H1 (cell line): ENCODE results near the gene HIVEP3. TPM values are rescaled to one million over a fixed set of nuclear protein-coding genes. Genes with fewer than 3 reads are reported as not detected.

Experiments
- CTCF ChIA-PET: fragments of 300-600 bp; sonication (Branson Sonifier 250); formaldehyde crosslinking; loops from one replicate; lab custom pipeline; 2021; ENCODE audit not compliant: partially characterized antibody; lab: Charles Lee
- POLR2A ChIA-PET: fragments of 300-600 bp; sonication (Branson Sonifier 250); formaldehyde crosslinking; loops from one replicate; lab custom pipeline; 2021; ENCODE audit warnings: inconsistent platforms; ENCODE audit not compliant: partially characterized antibody; lab: Charles Lee
- DNase-seq, 2 experiments: peaks; one replicate each; pipeline versions ENCODE4 v3.0.0 to v3.0.0-alpha.2; 2010 to 2022; ENCODE audit warnings: low spot score in 2 of 2, low read depth in 1 of 2, mixed read lengths in 1 of 2
- FAIRE-seq: peaks from 2 replicates; lab custom pipeline; 2011; peaks lifted over from hg19 to GRCh38; lab: Jason Lieb, UNC
- H2AFZ ChIP-seq: 2 replicates; pipeline ENCODE4 v1.8.1; 2012; ENCODE audit warnings: low read length, inconsistent platforms
- H2AK5ac ChIP-seq: 2 replicates; pipeline ENCODE4 v1.6.1; 2013; ENCODE audit warnings: low read depth, low read length
- H2BK120ac ChIP-seq: replicated peaks from 2 replicates; pipeline ENCODE3; 2013; ENCODE audit warnings: low read depth, low read length, inconsistent platforms
- H2BK12ac ChIP-seq: 2 replicates; pipeline ENCODE4 v1.6.1; 2013; ENCODE audit warnings: low read depth, low read length
- H2BK15ac ChIP-seq: 2 replicates; pipeline ENCODE4 v1.6.1; 2013; ENCODE audit warnings: low read length
- H2BK20ac ChIP-seq: 2 replicates; pipeline ENCODE4 v1.6.1; 2013; ENCODE audit warnings: low read length
- H2BK5ac ChIP-seq: 2 replicates; pipeline ENCODE4 v1.6.1; 2013; ENCODE audit warnings: low read depth, low read length
- H3K14ac ChIP-seq: 2 replicates; pipeline ENCODE4 v1.6.1; 2013; ENCODE audit warnings: inconsistent platforms; ENCODE audit not compliant: insufficient read length
- H3K18ac ChIP-seq: 2 replicates; pipeline ENCODE4 v1.6.1; 2013; ENCODE audit warnings: low read length; ENCODE audit errors: extremely low read depth
- H3K23ac ChIP-seq: 2 replicates; pipeline ENCODE4 v1.6.1; 2013; ENCODE audit warnings: inconsistent platforms; ENCODE audit not compliant: insufficient read length
- H3K23me2 ChIP-seq: 2 replicates; pipeline ENCODE4 v1.6.1; 2013; ENCODE audit warnings: low read depth, low read length
- H3K27ac ChIP-seq: 2 replicates; pipeline ENCODE4 v1.6.1; 2011; ENCODE audit warnings: low read depth, low read length, inconsistent platforms
- H3K27me3 ChIP-seq, 4 experiments: replicated peaks in 1 of 4; 1 replicate in 1 of 4; 2 replicates in 3 of 4; pipeline versions ENCODE4 v1.6.1 to v1.8.1; 2011 to 2013; ENCODE audit warnings: low read length in 3 of 4, mild to moderate bottlenecking in 3 of 4, inconsistent platforms in 2 of 4, mixed read lengths in 2 of 4, moderate library complexity in 1 of 4; ENCODE audit not compliant: control insufficient read depth in 3 of 4, insufficient read depth in 3 of 4; ENCODE audit errors: extremely low read depth in 1 of 4
- H3K36me3 ChIP-seq, 4 experiments: 2 replicates each; pipeline versions ENCODE4 v1.6.1 to v1.8.1; 2011 to 2013; ENCODE audit warnings: mild to moderate bottlenecking in 4 of 4, low read length in 3 of 4, moderate library complexity in 2 of 4, control low read depth in 1 of 4, inconsistent platforms in 1 of 4; ENCODE audit not compliant: insufficient read depth in 4 of 4, control insufficient read depth in 2 of 4
- H3K4ac ChIP-seq: replicated peaks from 2 replicates; pipeline ENCODE3; 2013; ENCODE audit warnings: low read length, low read depth, mixed read lengths, inconsistent platforms; ENCODE audit not compliant: insufficient read length
- H3K4me1 ChIP-seq, 4 experiments: replicated peaks in 1 of 4; 1 replicate in 1 of 4; 2 replicates in 3 of 4; pipeline versions ENCODE4 v1.6.1 to v1.8.1; 2011 to 2013; ENCODE audit warnings: low read length in 3 of 4, inconsistent platforms in 2 of 4, mixed read lengths in 1 of 4; ENCODE audit not compliant: insufficient read depth in 4 of 4, control insufficient read depth in 3 of 4
- H3K4me2 ChIP-seq, 2 experiments: 2 replicates each; pipeline versions ENCODE4 v1.6.1 to v1.8.1; 2011 to 2013; ENCODE audit warnings: low read depth in 2 of 2, low read length in 2 of 2, control low read depth in 1 of 2, inconsistent platforms in 1 of 2, mild to moderate bottlenecking in 1 of 2; ENCODE audit not compliant: insufficient read depth in 1 of 2
- H3K4me3 ChIP-seq, 4 experiments: fragments of 200-600, 300-600 bp in 1 of 4; sonication (generic), shearing (Covaris generic), sonication (Bioruptor Twin) in 1 of 4; 2 replicates each; pipeline versions ENCODE4 v1.5.1 to v1.8.1; 2011 to 2016; ENCODE audit warnings: low read length in 4 of 4, low read depth in 3 of 4, control low read depth in 2 of 4, inconsistent platforms in 2 of 4, mild to moderate bottlenecking in 2 of 4, mixed read lengths in 1 of 4, moderate library complexity in 1 of 4; ENCODE audit not compliant: insufficient read depth in 2 of 4; ENCODE audit errors: extremely low read depth in 1 of 4
- H3K56ac ChIP-seq: replicated peaks from 2 replicates; pipeline ENCODE3; 2013; ENCODE audit warnings: low read depth, mild to moderate bottlenecking, mixed read lengths, low read length, inconsistent platforms; ENCODE audit not compliant: insufficient read length
- H3K79me1 ChIP-seq: 2 replicates; pipeline ENCODE4 v1.6.1; 2013; ENCODE audit warnings: low read depth, low read length, control low read depth
- H3K79me2 ChIP-seq, 2 experiments: 2 replicates each; pipeline versions ENCODE4 v1.6.1 to v1.8.1; 2012 to 2013; ENCODE audit warnings: low read length in 2 of 2, mild to moderate bottlenecking in 2 of 2, inconsistent platforms in 1 of 2; ENCODE audit not compliant: insufficient read depth in 2 of 2, control insufficient read depth in 1 of 2
- H3K9ac ChIP-seq, 4 experiments: replicated peaks in 1 of 4; 1 replicate in 1 of 4; 2 replicates in 3 of 4; pipeline versions ENCODE4 v1.6.1 to v1.8.1; 2011 to 2013; ENCODE audit warnings: low read depth in 3 of 4, low read length in 3 of 4, control low read depth in 2 of 4, mild to moderate bottlenecking in 2 of 4, moderate library complexity in 2 of 4, inconsistent platforms in 1 of 4; ENCODE audit errors: extremely low read depth in 1 of 4
- H3K9me3 ChIP-seq, 2 experiments: 2 replicates each; pipeline versions ENCODE4 v1.6.1 to v1.8.1; 2012 to 2013; ENCODE audit warnings: mild to moderate bottlenecking in 2 of 2, moderate library complexity in 2 of 2, control low read depth in 1 of 2, inconsistent platforms in 1 of 2, low read depth in 1 of 2, low read length in 1 of 2, mixed read lengths in 1 of 2; ENCODE audit not compliant: insufficient read depth in 2 of 2
- H4K20me1 ChIP-seq, 2 experiments: replicated peaks in 1 of 2; 2 replicates each; pipeline versions ENCODE3 to v1.8.1; 2011 to 2013; ENCODE audit warnings: inconsistent platforms in 2 of 2, low read length in 2 of 2, mild to moderate bottlenecking in 1 of 2; ENCODE audit not compliant: insufficient read depth in 2 of 2, control insufficient read depth in 1 of 2
- H4K5ac ChIP-seq: 2 replicates; pipeline ENCODE4 v1.6.1; 2013; ENCODE audit warnings: low read length, low read depth, mixed read lengths, inconsistent platforms; ENCODE audit not compliant: insufficient read length
- H4K8ac ChIP-seq: 2 replicates; pipeline ENCODE4 v1.8.0; 2013; ENCODE audit warnings: mild to moderate bottlenecking, moderate library complexity, low read length, inconsistent platforms; ENCODE audit not compliant: insufficient read depth; ENCODE audit errors: extremely low read depth
- H4K91ac ChIP-seq: replicated peaks from 2 replicates; pipeline ENCODE3; 2013; ENCODE audit warnings: low read length, mixed read lengths, inconsistent platforms; ENCODE audit not compliant: insufficient read length
- BRCA1 ChIP-seq: IDR thresholded peaks from 2 replicates; pipeline ENCODE4 v1.6.1; 2012; ENCODE audit warnings: low read depth, low read length, improper control_type of control experiment
- CREB1 ChIP-seq: IDR thresholded peaks from 2 replicates; pipeline ENCODE4 v1.6.1; 2012; ENCODE audit warnings: inconsistent platforms
- EP300 ChIP-seq, 2 experiments: IDR thresholded peaks; 1 replicate in 1 of 2; 2 replicates in 1 of 2; pipeline ENCODE4 v1.6.1; 2011 to 2012; ENCODE audit warnings: low read depth in 2 of 2, low read length in 2 of 2, mild to moderate bottlenecking in 2 of 2, borderline replicate concordance in 1 of 2, inconsistent platforms in 1 of 2, moderate library complexity in 1 of 2
- GABPA ChIP-seq: IDR thresholded peaks from 2 replicates; pipeline ENCODE4 v1.6.1; 2011; ENCODE audit warnings: mild to moderate bottlenecking, low read length, moderate library complexity, borderline replicate concordance; ENCODE audit not compliant: insufficient read depth
- POLR2AphosphoS5 ChIP-seq: IDR thresholded peaks from 2 replicates; pipeline ENCODE4 v1.6.1; 2011; ENCODE audit warnings: low read depth, low read length
- SIN3A ChIP-seq, 2 experiments: IDR thresholded peaks in 1 of 2; conservative IDR thresholded peaks in 1 of 2; 2 replicates each; pipeline ENCODE4 v1.6.1; 2011 to 2012; ENCODE audit warnings: low read length in 2 of 2, improper control_type of control experiment in 1 of 2, low read depth in 1 of 2, mild to moderate bottlenecking in 1 of 2
- SIRT6 ChIP-seq: IDR thresholded peaks from one replicate; pipeline ENCODE4 v1.7.1; 2012; ENCODE audit warnings: low read length, inconsistent platforms
- SIX5 ChIP-seq: IDR thresholded peaks from 2 replicates; pipeline ENCODE4 v1.6.1; 2011; ENCODE audit warnings: mild to moderate bottlenecking, low read depth, low read length
- SP1 ChIP-seq: IDR thresholded peaks from 2 replicates; pipeline ENCODE4 v1.6.1; 2011; ENCODE audit warnings: low read depth, low read length
- SP2 ChIP-seq: IDR thresholded peaks from 2 replicates; pipeline ENCODE4 v1.6.1; 2012; ENCODE audit warnings: mild to moderate bottlenecking, low read length, inconsistent platforms
- SP4 ChIP-seq: IDR thresholded peaks from 2 replicates; pipeline ENCODE4 v1.6.1; 2012; ENCODE audit warnings: low read length, inconsistent platforms
- SRF ChIP-seq: IDR thresholded peaks from 2 replicates; pipeline ENCODE4 v1.6.1; 2011; ENCODE audit warnings: mild to moderate bottlenecking, low read depth, low read length, moderate library complexity
- SUZ12 ChIP-seq: fragments of 200-600 bp; sonication (generic); IDR thresholded peaks from 2 replicates; pipeline ENCODE4 v1.6.1; 2012; ENCODE audit warnings: mild to moderate bottlenecking, inconsistent platforms, low read length, moderate library complexity, mixed read lengths
- TBP ChIP-seq: IDR thresholded peaks from 2 replicates; pipeline ENCODE4 v1.6.1; 2011; ENCODE audit warnings: low read depth, low read length, improper control_type of control experiment
- YY1 ChIP-seq: IDR thresholded peaks from 2 replicates; pipeline ENCODE4 v1.6.1; 2011; ENCODE audit warnings: low read depth, mild to moderate bottlenecking, low read length
- polyA plus RNA-seq, 7 experiments: library from polyadenylated mRNA; depleted of rRNA in 3 of 7; stranded (reverse) in 5 of 7; unstranded in 2 of 7; fragments of >200 nt in 5 of 7; fragments of 200-250 nt in 2 of 7; gene quantifications; 1 replicate in 5 of 7; 2 replicates in 1 of 7; 4 replicates in 1 of 7; pipeline versions ENCODE4 v1.2.1 to v1.2.3, GENCODE V29; 2011 to 2013; ENCODE audit warnings: missing spikeins in 2 of 7, mixed read lengths in 2 of 7
- total RNA-seq: library from RNA; stranded (reverse); fragmentation: NEBNext Ultra II Directional; extraction: Animal tissue kit (Norgen Biotek cat#: 25700); gene quantifications from 2 replicates; pipeline ENCODE4 v1.2.1, GENCODE V29; 2021
- TF ChIP-seq, protein P1 (sequence below): IDR thresholded peaks from 2 replicates; pipeline ENCODE4 v1.6.1; 2011; ENCODE audit warnings: low read length, improper control_type of control experiment

Gene HIVEP3
- total and polyA plus RNA-seq, 2 of the 8 experiments (the other 6 are each of a cell fraction or from before 2014, with no cell fraction given) = 0.24 to 0.69 TPM

DNA sequence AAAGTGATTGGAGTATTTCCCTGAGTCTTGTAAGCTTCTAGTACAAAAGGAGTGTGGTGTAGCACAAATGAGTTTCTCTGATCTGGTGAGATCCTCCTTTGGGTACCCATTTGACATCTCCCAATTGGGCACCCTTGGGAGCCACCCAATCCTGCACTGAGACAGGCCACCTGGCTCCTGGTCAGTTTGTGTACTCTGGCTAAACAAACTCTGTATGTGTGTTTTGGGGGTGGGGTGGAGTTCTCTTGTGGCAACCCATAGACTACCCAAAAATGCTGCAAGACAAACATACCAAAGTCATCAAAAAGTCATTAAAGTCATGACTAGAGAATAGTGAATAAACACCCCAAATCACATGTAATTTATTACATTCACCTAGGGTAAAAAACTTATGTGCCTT is 8.4 kb upstream of the HIVEP3 start:
- Histone ChIP-seq H3K4me1 (no peaks in the 10 kb centered on the region), H4K91ac (no peak overlapping the region), H3K14ac (no peak overlapping the region), H4K8ac (no peak overlapping the region; the same call in 1 of the 2 replicates), H2BK120ac (no peak overlapping the region), H4K5ac (no peak overlapping the region), H3K36me3 (no peaks in the 10 kb centered on the region), H3K56ac (no peak overlapping the region), H3K27ac (no peak overlapping the region), H3K4me2 (no peak overlapping the region), H3K23ac (no peak overlapping the region), H2AFZ (no peak overlapping the region), H3K23me2 (no peaks in the 10 kb centered on the region), H2AK5ac (no peak overlapping the region), H3K9ac (no peak overlapping the region), H2BK12ac (no peak overlapping the region), H3K79me2 (no peaks in the 10 kb centered on the region), H3K18ac (no peak overlapping the region), H3K4me3 (no peak overlapping the region), H2BK20ac (no peak overlapping the region), H3K9me3 (peaks cover 0 to 4% of the 10 kb centered on the region in 2 experiments; a peak in 2 of 4 replicates), H4K20me1 (no peaks in the 10 kb centered on the region), H3K27me3 (no peaks in the 10 kb centered on the region), H2BK15ac (no peak overlapping the region), H3K4ac (no peak overlapping the region), H2BK5ac (no peak overlapping the region), H3K79me1 (no peaks in the 10 kb centered on the region)
- TF ChIP-seq YY1 = no peak
- TF ChIP-seq GABPA = no peak
- TF ChIP-seq SP2 = no peak
- no peak for TF ChIP-seq SIRT6
- TF ChIP-seq CREB1 = no peak
- TF ChIP-seq POLR2AphosphoS5 = no peak
- TF ChIP-seq TBP = no peak
- TF ChIP-seq SIX5 = no peak
- no peak for TF ChIP-seq SP1
- TF ChIP-seq SUZ12 = no peak
- no peak for TF ChIP-seq SP4
- no peak for TF ChIP-seq EP300 (IDR thresholded peaks at IDR 0.05; ENCODE audit: borderline replicate concordance in 1 of 2, low read depth in 2 of 2, low read length in 2 of 2)
- TF ChIP-seq, protein P1, sequence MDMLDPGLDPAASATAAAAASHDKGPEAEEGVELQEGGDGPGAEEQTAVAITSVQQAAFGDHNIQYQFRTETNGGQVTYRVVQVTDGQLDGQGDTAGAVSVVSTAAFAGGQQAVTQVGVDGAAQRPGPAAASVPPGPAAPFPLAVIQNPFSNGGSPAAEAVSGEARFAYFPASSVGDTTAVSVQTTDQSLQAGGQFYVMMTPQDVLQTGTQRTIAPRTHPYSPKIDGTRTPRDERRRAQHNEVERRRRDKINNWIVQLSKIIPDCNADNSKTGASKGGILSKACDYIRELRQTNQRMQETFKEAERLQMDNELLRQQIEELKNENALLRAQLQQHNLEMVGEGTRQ = no peak
- no peak for TF ChIP-seq BRCA1
- TF ChIP-seq SRF = no peak
- no peak for TF ChIP-seq SIN3A (conservative IDR thresholded peaks at IDR 0.05 in 1 of 2, IDR thresholded peaks at IDR 0.05 in 1 of 2; ENCODE audit: low read depth in 1 of 2, low read length in 2 of 2)
- ChIA-PET CTCF (interaction anchor here (0.8 kb wide), 1 partner anchor 213 kb away, joined by 3 read pairs; no protein-coding TSS in a partner anchor), POLR2A (no interaction called here)
- no peak for DNase-seq
- no peak for FAIRE-seq
